GM12872 (cell line): Measurements from ENCODE around the gene EVC.

Experiments used
- TF ChIP-seq, protein P1 (sequence below): IDR thresholded peaks from 3 replicates; pipeline ENCODE4 v1.5.1; 2011; ENCODE audit warnings: low read depth, mild to moderate bottlenecking, low read length, moderate library complexity; ENCODE audit not compliant: insufficient read depth

Gene EVC

DNA sequence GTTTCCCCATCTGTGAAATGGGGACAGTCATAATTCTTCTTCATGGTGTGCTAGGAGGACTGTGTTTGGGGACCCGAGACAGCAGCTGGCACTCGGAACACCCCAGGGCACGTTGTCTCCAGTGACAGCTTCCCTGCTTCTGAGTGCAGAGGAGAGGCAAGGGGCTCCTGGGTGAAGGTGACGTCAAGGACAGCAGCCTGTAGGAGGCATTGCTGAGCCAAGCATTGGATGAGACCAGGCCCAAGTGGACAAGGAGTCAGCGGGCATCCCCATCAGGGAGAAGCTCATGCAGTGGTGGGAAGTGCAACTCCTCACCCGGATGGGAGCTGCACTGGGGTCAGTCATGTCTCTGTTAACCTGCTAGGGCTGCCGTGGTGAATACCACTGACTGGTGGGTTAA, 46.1 kb downstream of the EVC start:
- TF ChIP-seq, protein P1, sequence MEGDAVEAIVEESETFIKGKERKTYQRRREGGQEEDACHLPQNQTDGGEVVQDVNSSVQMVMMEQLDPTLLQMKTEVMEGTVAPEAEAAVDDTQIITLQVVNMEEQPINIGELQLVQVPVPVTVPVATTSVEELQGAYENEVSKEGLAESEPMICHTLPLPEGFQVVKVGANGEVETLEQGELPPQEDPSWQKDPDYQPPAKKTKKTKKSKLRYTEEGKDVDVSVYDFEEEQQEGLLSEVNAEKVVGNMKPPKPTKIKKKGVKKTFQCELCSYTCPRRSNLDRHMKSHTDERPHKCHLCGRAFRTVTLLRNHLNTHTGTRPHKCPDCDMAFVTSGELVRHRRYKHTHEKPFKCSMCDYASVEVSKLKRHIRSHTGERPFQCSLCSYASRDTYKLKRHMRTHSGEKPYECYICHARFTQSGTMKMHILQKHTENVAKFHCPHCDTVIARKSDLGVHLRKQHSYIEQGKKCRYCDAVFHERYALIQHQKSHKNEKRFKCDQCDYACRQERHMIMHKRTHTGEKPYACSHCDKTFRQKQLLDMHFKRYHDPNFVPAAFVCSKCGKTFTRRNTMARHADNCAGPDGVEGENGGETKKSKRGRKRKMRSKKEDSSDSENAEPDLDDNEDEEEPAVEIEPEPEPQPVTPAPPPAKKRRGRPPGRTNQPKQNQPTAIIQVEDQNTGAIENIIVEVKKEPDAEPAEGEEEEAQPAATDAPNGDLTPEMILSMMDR = no peak

DNA sequence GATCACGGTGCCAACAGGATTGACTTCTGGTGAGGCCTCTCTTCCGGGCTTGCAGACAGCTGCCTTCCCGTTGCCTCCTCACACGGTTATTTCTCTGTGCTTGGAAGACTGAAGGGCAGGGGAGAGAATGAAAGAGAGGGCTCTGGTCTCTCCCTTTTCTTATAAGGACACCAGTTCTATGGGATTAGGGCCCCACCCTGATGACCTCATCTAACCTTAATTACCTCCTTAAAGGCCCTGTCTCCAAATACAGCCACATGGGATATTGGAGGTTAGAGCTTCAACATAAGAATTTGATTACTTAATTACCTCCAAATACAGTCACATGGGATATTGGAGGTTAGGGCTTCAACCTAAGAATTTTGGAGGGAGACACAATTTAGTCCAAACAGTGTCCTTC, 46.5 kb downstream of the EVC start:
- TF ChIP-seq, protein P1 = no peak

DNA sequence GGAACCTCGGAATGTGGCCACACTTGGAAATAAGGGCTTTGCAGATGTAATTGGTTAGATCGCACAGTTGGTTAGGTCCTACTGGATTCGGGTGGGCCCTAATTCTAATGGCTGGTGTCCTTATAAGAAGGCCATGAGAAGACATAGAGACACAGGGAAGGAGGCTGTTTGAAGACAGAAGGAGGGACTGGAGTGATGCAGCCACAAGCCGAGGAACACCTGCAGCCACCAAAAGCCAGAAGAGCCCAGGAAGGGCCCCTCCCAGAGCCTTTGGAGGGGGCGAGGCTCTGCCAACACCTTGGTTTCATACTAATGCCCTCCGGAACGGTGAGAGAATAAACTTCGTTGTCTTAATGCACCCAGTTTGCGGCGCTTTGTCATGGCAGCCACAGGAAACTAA, 47.0 kb downstream of the EVC start:
- TF ChIP-seq, protein P1 = no peak

DNA sequence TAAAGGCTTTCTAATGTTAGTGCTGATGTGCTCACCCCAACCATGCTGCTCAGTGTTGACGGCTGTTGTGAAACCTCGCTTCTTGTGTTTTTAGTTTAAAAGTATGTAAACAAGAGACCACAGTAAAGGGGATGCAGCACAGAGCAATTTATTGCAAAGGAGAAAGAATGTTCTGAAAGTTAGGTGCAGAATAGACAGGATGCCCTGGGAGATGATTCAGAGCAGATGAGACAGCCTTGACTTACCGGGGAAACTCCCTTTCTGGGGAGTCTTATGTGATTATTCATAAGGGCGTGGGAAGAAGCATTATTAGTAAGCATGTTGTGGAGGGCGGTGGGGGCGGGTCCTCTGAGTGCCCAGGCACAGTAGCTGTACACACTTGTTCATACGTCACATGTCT, 47.7 kb downstream of the EVC start:
- TF ChIP-seq, protein P1 = no peak

DNA sequence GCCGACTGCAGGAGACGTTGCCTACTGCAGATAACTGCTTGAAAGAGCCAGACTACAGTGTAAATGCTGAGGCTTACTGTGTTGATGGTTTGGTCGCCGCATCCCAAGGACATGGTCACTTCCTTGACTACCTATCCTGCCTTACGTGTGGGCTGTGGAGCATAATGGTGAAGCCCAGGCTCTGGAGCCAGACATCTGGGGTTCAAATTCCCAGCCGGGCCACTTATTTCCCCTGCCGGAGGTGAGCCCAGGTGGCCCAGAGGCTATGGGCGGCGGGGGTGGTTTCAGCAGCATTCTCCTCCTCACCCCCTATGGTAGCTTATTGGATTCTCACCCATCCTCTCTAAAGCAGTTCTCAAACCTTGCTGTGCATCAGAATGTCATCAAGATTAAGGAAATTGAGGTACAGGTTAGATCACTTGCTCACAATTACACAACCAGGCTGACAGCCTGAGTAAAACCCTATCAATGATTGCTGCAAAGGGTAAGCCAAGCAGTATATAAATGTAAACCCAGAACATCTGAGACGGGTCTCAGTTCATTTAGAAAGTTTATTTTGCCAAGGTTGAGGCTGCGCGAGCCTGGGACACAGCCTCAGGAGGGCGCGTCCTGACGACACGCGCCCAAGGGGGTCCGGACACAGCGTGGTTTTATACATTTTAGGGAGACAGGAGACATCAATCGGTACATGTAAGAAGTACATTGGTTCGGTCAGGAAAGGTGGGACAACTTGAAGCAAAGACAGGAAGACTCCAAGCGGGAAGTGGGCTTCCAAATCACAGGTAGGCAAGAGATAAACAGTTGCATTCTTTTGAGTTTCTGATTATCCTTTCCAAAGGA, 48.5 kb downstream of the EVC start:
- TF ChIP-seq, protein P1 = no peak

DNA sequence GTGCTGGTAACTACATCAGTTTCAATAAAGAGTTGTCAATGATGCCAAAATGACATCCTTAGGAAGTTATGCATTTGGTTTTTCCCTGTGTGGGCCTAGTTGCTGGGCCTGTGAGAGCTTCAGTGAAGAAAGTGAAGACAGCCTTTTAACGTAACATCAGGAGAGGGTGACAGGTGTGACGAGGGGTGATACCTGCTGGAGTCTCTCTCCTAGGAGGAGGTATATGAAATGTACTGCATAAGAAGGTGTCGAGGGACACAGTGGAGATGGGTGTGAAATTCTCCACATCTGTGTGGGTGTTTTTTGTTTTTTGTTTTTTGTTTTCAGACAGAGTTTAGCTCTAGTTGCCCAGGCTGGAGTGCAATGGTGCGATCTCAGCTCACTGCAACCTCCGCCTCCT, 49.2 kb downstream of the EVC start:
- TF ChIP-seq, protein P1 = no peak

DNA sequence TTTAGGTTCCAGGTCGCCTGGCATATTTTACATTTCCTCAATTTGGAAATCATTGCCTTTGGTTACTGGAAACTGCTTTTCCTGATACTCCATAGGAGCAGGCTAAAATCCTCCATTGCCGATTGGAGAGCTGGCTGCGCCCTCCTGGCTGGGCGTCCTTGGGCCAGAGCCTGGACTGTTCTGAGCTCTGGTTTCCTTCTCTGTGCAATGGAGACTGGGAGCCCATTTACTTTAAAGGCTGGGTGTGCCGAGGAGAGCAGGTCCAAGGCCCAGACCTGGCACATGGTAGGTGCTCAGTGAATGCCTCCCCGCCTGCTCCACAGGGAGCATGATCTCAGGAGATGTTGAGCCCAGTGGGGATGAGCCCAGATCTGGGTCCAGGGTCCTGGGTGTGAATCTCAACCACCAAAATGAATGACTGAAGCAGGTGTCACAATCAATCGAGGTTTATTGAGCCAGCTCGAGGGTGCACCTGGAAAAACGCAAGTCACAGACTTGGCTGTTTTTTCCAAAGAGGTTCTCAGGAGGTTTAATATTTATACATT, 50.0 kb downstream of the EVC start:
- TF ChIP-seq, protein P1 = no peak
